RPMI8226 (cell line): Measurements from ENCODE around the gene UBXN10.

ENCODE experiments used
- DNase-seq: peaks from one replicate; pipeline ENCODE4 v3.0.0-alpha.2; 2015

Gene UBXN10

GRCh38 chr1:20185834-20186782 is at the start of gene UBXN10, which contains the start of gene PLA2G2C:
Gene UBXN10, plus strand, starts transcription at chr1:20186096. Its CDS starts 4,466 bp downstream, at chr1:20190562.
Gene PLA2G2C, minus strand, starts transcription at chr1:20186518. Its CDS starts 9,155 bp downstream, at chr1:20177363.
- peak; percentile 37 for DNase-seq

DNA sequence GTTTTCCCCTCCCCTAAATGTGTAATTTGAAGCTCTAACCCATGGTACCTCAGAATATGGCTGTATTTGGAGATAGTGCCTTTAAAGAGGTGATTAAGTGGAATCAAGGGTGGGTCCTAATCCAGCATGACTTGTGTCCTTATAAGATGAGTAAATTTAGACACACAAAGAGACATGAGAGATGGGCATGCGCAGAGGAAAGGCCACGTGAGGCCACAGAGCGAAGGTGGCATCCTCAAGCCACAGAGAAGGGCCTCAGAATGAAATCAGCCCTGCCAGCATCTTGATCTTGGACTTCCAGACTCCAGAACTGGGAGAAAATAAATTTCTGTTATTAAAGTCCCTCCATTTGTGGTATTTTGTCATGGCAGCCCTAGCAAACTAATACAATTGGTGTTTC is 49.6 kb upstream of the UBXN10 start:
- no peak for DNase-seq

DNA sequence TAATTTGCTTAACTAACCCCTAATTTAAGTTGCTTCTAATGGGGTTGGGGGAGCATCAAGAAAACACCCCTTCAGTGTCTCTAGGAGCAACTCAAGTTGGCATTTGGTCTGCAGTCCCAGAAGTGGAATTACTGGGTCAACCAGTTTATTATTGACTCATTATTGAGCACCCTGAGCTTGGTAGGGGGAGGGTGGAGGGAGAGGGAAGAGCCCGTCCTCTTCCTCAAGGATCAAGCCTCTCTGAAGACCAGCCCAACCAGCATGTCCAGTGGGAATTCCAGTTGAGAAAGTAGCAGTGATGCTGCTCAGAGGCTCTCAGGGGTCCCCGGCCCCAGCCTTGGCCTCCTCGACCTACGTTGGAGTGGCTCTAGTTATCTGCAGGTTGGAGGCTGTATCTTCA is 48.8 kb upstream of the UBXN10 start:
- no peak for DNase-seq

DNA sequence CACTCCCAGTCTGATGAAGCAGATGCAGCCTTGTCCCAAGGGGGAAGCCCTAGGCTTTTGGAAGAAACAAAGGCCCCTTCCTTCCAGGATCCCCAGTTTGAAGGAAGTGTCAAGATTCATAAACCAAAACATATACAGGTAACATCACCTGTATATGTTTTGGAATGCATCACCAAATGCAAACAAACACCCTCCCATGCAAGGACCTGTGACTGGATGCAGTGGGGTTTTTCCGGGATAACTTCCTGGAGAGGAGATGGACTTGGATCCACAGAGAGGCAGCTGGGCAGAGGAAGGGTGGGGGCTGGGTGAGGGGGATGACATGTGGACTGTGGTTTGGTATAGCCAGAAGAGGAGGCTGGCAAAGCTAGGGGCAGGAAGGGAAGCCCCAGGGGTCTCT is 48.3 kb upstream of the UBXN10 start:
- DNase-seq, result no peak

GRCh38 chr1:20138346-20138745 is 47.5 kb upstream of the UBXN10 start:
- no peak for DNase-seq

DNA sequence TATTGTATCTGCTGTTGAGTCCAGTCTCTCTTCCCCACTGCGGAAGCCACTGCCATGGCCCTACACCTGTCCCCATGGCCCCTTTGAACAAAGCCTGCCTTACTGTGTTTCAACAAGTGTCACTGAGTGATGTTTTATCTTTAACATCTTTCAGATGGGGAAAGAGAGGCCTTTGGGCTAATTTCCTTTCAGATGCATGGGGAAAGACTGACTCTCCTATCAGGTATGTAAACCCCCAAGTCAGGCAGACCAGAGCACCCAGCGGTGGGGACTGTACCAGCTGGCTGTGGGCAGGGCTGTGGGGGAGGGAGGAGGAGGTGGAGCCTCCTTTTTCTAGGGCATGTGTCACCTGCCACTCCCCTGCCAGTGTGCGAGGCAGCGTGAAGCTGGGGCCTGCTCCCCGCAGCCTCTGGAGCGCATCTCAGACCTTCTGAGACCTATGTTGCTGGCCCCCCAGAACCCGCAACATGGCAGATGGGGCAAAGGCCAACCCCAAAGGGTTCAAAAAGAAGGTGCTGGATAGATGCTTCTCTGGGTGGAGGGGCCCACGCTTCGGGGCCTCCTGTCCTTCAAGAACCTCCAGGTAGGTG is 46.8 kb upstream of the UBXN10 start, which contains the start of gene PLA2G2F:
PLA2G2F (plus strand) TSS at position 363 of the 590 bp plus-strand sequence; CDS start at position 468, 105 bp downstream.
- DNase-seq, result no peak

- no peak for DNase-seq
Observed at GRCh38 chr1:20139776-20140612, 45.9 kb upstream of the UBXN10 start.

DNA sequence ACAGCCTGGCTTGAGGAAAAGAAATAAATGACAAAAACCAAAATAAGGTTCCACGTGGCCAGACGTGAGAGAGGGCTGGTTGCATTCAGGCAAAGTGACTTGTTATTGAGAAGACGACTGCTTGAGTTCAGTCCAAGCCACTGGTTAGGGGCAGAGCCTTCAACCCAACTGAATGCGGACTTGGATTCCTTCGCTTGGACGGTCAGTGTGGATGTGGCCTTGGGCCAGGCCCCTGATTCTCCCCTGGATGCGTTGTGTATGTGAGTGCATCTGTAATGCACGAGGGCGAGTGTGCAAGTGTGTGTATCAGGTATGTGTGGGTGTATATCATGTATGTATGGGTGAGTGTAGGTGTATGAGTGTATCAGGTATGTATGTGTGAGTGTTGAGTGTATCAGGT is 44.9 kb upstream of the UBXN10 start:
- no peak for DNase-seq

GRCh38 chr1:20141466-20141865 is 44.4 kb upstream of the UBXN10 start:
- DNase-seq, result no peak

DNA sequence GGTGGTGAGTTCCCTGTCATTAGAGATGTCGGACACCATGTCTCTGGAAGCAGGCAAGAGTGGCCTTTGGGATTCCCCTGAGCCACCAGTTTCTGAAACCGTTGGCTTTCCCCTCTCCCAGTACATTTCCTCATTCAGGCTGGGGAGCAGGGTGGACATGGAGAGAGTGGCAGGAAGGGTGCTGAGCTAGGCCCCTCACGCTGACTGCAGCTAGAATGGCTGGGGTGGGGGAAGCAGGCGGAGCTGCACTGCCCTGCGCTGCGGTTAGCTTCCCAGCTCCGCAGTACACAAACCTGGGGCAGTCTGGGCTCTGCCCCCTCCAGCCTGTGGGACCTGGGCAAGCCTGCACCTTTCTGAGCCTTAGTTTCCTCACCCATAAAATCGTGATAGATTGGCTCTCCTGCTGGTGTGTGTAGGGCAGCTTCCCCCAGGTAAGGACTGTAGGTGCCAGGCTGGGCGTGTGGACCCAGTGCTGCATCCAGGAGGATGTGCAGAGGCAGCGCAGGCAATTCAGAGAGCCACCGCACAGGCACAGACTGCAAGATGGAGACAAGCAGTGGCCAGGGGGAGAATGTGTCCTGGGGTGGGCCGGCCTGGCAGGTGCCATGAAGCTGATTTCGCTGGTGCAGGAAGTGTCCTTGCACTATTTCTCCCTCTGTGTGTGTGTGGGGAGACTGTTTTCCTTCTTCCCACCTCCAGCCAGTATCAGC is 43.7 kb upstream of the UBXN10 start:
- no peak for DNase-seq

- DNase-seq, result no peak
Observed at GRCh38 chr1:20143318-20143717, 42.6 kb upstream of the UBXN10 start.

- no peak for DNase-seq
Observed at GRCh38 chr1:20143734-20144565, 41.9 kb upstream of the UBXN10 start.

DNA sequence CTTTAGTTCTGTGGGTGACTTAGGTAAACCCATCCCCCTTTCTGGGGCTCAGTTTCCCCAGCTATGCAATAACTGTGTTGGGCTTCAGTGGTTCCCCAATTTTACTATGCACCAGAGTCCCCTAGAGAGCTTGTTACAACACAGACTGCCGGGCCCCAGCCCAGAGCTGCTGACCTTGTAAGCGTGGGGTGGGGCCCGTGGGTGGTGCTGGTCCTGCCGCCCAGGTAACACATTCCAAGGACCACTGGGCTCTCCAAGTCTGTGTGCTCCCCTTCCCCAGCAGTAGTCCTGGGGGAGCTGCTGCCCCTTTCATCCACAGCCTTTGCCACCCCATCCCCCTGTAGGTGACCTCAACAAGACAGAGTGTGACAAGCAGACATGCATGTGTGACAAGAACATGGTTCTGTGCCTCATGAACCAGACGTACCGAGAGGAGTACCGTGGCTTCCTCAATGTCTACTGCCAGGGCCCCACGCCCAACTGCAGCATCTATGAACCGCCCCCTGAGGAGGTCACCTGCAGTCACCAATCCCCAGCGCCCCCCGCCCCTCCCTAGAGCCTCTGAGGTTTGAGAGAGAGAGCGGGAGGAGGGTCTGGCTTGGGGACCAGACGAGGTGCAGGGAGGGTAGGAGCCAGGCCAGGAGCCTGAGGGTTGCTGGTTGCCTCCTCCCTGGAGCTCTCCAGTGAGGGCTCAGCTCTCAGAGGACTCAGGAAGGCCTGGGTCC is 37.9 kb upstream of the UBXN10 start:
- DNase-seq, result no peak

- DNase-seq, result no peak
Observed at GRCh38 chr1:20148571-20149500, 37.1 kb upstream of the UBXN10 start.

DNA sequence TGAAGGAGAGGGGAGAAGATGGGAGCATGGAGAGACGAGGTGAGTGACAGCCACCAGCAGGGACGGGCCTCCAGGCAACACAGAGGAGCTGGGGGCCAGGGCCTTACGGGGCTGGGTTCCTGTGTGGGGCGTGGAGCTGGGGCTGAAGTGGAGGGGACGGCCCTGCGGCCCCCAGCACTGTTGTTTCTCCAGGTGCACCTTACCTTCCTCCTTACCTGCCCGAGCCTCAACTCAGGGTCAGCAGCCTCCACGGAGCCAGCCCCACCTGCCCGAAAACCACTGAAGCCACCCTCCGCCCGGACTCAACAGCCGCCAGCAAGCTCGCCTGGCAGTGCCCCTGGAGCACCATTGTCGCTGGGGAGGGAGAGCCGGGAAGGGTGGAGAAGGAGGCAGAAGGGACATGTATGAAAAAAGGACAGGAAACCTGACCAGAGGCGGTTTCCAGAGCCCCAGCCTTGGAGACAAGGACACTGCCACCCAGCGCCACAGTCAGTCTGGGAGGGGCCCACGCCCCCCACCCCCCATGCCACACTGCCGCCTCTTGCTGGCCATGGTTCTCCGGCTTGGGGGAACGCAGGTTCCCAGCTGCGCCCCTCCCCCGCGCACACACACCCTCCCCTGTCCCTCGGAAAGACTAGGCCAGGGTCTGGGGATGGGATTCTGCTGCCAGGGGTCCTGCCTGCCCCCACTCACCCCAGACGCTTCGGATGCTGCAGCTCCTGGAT is 36.1 kb upstream of the UBXN10 start:
- no peak for DNase-seq

GRCh38 chr1:20150326-20150705 is 35.6 kb upstream of the UBXN10 start:
- no peak for DNase-seq

DNA sequence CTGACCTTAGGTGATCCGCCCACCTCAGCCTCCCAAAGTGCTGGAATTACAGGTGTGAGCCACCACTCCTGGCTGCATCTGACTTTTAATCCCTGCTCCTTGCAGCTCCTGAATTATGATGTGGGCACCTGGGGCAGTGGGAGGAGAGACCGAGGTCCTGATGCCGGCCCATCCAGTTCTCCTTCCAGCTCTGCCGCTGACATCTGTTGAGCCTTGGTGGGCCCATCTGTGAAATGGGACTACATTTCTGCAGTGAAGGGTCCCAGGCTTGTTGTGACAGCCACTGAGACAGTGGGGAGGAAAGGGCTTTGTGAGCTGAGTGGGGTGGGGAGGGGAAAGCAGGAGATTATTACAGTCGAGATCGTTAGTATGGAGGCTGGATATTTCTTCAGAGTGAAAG is 34.9 kb upstream of the UBXN10 start:
- no peak for DNase-seq

DNA sequence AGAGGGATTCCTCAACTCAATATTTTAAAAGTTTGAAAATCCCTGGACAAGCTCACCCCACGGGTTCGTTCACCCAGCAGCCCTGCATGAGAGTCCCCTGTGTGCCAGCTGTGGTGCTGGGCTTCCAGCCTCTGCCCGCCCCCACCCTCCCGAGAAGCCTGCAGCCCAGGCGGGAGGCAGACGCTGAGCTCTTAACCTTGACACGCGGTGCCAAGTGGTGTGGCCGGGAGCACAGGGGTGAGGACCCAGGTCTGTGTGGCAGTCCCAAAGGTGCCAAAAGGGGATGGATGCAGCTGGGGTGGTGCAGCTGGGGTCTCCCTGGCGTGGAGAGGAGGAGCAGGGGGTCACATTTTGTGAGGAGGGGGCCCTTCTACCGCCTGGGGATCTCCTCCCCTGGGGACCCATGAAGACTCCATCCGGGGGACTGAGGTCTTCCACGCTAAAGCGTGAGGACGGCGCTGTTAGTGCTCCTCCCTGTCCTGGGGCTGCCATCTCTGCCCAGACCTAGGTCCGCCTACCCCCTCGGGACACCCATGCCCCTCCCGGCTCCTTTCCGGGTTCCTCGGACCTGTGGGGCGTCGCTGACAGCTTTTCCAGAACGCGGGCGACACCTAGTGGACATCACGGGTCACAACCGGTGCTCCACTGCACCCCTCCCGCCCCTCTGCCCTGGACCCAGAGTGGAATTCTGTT is 33.8 kb upstream of the UBXN10 start:
- peak; percentile 79 for DNase-seq

- DNase-seq, result no peak
Observed at GRCh38 chr1:20152599-20152930, 33.3 kb upstream of the UBXN10 start.
